ENCODE results near the gene TMEM217.

DNA sequence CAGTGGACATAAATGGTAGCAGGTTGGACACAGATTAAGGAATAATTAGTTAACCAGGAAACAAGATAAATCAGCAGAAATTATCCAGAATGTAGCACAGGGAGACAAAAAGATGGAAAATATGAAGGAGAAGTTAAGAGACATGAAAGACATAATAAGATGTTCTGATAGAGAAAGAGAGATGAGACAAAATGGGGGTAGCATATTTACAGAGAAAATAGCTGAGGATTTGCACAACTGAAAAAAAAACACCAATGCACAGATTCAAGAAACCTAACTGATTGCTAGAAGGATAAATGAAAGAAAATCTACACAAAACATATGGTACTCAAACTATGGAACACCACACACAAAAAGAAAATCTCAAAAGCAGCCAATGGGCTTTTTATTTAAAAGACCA lies 35.0 kb downstream of the TMEM217 start:
- TF ChIP-seq EP300 (IDR thresholded peaks at IDR 0.05; ENCODE audit: borderline replicate concordance in 1 of 2, low read depth in 1 of 2, low read length in 1 of 2) (no peak), RFX5 (IDR thresholded peaks at IDR 0.05; ENCODE audit: low read length) (no peak), TCF12 (IDR thresholded peaks at IDR 0.05) (no peak), RCOR1 (IDR thresholded peaks at IDR 0.05; ENCODE audit: low read length) (no peak), POLR2AphosphoS5 (IDR thresholded peaks at IDR 0.05; ENCODE audit: low read depth, low read length) (no peak), JUND (IDR thresholded peaks at IDR 0.05) (no peak)
- TF ChIP-seq, protein P1, sequence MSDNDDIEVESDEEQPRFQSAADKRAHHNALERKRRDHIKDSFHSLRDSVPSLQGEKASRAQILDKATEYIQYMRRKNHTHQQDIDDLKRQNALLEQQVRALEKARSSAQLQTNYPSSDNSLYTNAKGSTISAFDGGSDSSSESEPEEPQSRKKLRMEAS (IDR thresholded peaks at IDR 0.05; ENCODE audit: low read depth): no peak
- TF ChIP-seq, protein P2, sequence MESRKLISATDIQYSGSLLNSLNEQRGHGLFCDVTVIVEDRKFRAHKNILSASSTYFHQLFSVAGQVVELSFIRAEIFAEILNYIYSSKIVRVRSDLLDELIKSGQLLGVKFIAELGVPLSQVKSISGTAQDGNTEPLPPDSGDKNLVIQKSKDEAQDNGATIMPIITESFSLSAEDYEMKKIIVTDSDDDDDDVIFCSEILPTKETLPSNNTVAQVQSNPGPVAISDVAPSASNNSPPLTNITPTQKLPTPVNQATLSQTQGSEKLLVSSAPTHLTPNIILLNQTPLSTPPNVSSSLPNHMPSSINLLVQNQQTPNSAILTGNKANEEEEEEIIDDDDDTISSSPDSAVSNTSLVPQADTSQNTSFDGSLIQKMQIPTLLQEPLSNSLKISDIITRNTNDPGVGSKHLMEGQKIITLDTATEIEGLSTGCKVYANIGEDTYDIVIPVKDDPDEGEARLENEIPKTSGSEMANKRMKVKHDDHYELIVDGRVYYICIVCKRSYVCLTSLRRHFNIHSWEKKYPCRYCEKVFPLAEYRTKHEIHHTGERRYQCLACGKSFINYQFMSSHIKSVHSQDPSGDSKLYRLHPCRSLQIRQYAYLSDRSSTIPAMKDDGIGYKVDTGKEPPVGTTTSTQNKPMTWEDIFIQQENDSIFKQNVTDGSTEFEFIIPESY (IDR thresholded peaks at IDR 0.05; ENCODE audit: borderline replicate concordance, low read depth): no peak

Data from SK-N-SH (cell line).